ENCODE measurements around the gene GIMAP1. TPM values are rescaled to one million over a fixed set of nuclear protein-coding genes. Genes with fewer than 3 reads are reported as not detected.

GIMAP1 gene
- total RNA-seq, 1 donor from 2014 or later, result not detected

DNA sequence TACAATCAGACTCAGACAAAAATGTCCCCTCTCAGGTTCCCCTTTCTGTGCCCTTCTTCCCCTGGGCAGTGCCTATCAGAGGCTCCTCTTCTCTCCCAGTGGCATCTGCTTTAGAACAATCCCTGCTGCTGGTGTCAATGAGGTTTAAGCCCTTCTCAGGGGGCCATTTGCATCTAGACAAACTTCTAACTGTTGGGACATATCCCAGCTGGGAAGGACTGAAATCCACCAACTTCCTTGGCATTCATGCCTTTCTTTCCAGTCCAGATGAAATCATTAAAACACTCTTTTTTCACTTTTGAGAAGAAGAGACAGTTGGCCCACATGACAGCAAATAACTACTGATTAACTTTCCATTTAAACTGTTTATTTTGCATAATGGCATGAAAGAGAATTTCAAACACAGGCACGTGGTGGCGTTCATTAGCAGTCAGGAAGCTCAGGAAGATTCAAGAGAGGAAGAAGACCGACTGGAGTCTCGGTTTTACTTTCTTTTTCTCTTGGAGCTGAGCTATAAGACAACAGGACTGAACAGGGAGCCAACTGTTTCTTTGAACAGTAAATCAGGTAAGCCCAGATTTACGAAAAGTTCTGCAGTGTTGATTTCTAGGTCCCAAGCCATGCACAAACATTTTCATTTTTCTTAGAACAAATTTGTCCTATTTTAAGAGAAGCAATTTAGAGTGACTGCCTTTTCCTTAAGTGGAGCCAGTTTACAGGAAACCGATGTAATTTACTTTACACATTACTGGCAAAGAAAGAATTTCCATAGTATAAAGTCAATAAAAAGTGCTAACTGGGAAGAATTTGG lies 31.0 kb upstream of the GIMAP1 start, which contains the start of gene GIMAP2:
TSS of gene GIMAP2 (plus strand) at position 488 of the 811 bp plus-strand sequence. CDS start 1,354 bp downstream, outside the sequence.
- DNase-seq (ENCODE audit: low read depth) (peak; percentile 19), FAIRE-seq (no peak)
- Histone ChIP-seq H3K4me3 (ENCODE audit: low read depth, low read length) (peak within 1 kb of the TSS; percentile 15), H3K36me3 (ENCODE audit: control insufficient read depth, insufficient read depth, low read length) (no peaks in the 10 kb centered on the region), H3K27me3 (ENCODE audit: control insufficient read depth, insufficient read depth, low read length) (no peaks in the 10 kb centered on the region)
- TF ChIP-seq, protein P1, sequence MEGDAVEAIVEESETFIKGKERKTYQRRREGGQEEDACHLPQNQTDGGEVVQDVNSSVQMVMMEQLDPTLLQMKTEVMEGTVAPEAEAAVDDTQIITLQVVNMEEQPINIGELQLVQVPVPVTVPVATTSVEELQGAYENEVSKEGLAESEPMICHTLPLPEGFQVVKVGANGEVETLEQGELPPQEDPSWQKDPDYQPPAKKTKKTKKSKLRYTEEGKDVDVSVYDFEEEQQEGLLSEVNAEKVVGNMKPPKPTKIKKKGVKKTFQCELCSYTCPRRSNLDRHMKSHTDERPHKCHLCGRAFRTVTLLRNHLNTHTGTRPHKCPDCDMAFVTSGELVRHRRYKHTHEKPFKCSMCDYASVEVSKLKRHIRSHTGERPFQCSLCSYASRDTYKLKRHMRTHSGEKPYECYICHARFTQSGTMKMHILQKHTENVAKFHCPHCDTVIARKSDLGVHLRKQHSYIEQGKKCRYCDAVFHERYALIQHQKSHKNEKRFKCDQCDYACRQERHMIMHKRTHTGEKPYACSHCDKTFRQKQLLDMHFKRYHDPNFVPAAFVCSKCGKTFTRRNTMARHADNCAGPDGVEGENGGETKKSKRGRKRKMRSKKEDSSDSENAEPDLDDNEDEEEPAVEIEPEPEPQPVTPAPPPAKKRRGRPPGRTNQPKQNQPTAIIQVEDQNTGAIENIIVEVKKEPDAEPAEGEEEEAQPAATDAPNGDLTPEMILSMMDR (IDR thresholded peaks at IDR 0.05; ENCODE audit: insufficient read depth, low read length, severe bottlenecking), result no peak

DNA sequence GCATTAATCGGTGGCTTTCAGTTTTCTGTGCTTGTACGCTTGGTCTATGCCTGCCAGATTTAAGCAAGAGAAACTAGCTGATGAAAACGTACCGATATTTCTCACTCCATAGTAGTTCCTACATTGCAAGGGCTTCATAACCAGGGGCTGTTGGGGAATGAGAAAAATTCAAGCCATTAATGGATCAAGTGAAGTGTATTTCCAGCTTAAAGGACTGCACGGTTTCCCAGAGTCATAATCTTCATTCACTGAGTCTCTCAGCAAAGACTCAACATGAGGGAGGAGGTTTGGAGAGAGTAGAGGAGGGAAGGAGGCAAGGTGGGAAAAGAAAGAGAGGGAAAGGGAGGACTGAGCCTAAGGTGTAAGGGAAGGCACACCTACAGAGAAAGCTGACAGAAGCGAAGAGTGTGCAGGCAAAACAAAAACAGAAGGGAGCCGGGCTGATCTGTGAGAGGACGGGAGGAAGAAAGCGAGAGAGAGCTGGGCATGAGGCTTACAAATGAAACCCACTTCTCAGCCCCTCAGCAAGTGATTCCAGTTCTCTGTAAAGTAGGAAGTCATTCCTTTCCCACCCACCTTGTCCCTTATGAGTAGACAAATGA lies 30.3 kb upstream of the GIMAP1 start:
- TF ChIP-seq, protein P1 (IDR thresholded peaks at IDR 0.05; ENCODE audit: insufficient read depth, low read length, severe bottlenecking), result no peak
- DNase-seq (ENCODE audit: low read depth), result peak; percentile 4
- FAIRE-seq, result no peak
- Histone ChIP-seq H3K4me3 (ENCODE audit: low read depth, low read length) (peak overlapping the region; percentile 15), H3K36me3 (ENCODE audit: control insufficient read depth, insufficient read depth, low read length) (no peaks in the 10 kb centered on the region), H3K27me3 (ENCODE audit: control insufficient read depth, insufficient read depth, low read length) (no peaks in the 10 kb centered on the region)

DNA sequence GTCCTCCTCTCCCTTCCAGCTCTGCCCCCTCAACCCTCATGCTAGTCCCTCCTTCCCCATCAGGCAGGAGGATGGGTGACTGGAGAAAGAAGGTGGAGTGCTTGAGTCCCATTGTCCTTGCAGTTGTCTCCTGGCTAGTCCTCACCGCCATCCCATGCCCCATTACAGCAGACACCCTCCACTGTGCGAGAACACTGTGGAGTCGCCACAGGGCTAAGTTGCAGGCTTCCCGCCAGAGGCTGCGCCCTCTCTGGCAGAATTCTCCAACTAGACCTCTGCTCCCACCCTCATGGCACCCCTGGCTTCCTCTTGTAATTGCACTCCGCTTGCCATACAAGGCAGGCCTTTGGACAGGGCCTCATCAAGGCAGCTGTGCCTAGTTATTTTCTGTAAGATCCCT lies 27.8 kb upstream of the GIMAP1 start:
- no peak for FAIRE-seq
- H3K27me3 ChIP-seq (ENCODE audit: control insufficient read depth, insufficient read depth, low read length), result no peaks in the 10 kb centered on the region
- H3K36me3 ChIP-seq (ENCODE audit: control insufficient read depth, insufficient read depth, low read length), result no peaks in the 10 kb centered on the region
- no peak overlapping the region for H3K4me3 ChIP-seq (ENCODE audit: low read depth, low read length)
- no peak for DNase-seq (ENCODE audit: low read depth)
- TF ChIP-seq, protein P1 (IDR thresholded peaks at IDR 0.05; ENCODE audit: insufficient read depth, low read length, severe bottlenecking), result no peak

DNA sequence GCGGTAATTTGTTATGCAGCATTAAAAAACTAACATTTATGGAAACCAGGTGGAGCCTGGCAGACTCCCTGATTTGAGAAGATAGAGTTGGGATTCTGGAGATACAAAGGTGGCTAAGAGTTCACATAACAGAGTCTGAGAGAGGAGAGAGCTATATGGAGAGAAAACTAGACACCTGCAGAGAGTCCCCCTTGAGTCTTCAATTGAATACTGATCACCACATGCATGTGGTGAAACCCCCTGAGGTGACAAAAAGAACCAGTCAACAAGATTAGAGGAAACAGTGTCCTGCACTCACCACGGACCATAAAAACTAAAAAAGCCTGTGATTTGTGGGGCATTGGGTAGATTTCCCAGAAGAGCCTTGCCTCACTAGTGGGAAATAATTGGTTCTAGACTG lies 20.8 kb upstream of the GIMAP1 start:
- Histone ChIP-seq H3K36me3 (ENCODE audit: control insufficient read depth, insufficient read depth, low read length) (no peaks in the 10 kb centered on the region), H3K4me3 (ENCODE audit: low read depth, low read length) (no peak overlapping the region), H3K27me3 (ENCODE audit: control insufficient read depth, insufficient read depth, low read length) (no peaks in the 10 kb centered on the region)
- TF ChIP-seq, protein P1 (IDR thresholded peaks at IDR 0.05; ENCODE audit: insufficient read depth, low read length, severe bottlenecking), result no peak
- DNase-seq (ENCODE audit: low read depth), result no peak
- no peak for FAIRE-seq

DNA sequence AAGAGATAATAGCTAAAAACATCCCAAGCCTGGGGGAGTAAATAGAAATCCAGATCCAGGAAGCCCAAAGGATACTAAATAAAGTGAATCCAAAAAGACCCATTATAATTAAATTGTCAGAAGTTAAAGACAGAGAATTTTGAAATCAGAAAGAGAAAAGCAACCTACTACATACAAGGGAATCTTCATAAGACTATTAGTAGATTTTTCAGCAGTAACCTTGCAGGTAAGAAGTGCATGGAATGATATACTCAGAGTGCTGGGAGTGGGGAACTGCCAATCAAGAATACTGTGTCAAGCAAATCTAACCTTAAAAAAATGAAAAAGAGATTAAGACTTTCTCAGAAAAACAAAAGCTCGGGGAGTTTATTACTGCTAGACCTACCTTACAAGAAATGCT lies 13.2 kb upstream of the GIMAP1 start:
- DNase-seq (ENCODE audit: low read depth) (no peak), FAIRE-seq (no peak)
- no peak overlapping the region for H3K4me3 ChIP-seq (ENCODE audit: low read depth, low read length)
- no peaks in the 10 kb centered on the region for H3K36me3 ChIP-seq (ENCODE audit: control insufficient read depth, insufficient read depth, low read length)
- H3K27me3 ChIP-seq (ENCODE audit: control insufficient read depth, insufficient read depth, low read length), result no peaks in the 10 kb centered on the region
- TF ChIP-seq, protein P1 (IDR thresholded peaks at IDR 0.05; ENCODE audit: insufficient read depth, low read length, severe bottlenecking), result no peak
